Peyer's patch (tissue), 4 donors: ENCODE measurements around the gene MYRIP. TPM values are rescaled to one million over a fixed set of nuclear protein-coding genes. Genes with fewer than 3 reads are reported as not detected.

Experiments
- DNase-seq, 3 donors: peaks; one replicate each; pipeline ENCODE4 v3.0.0-alpha.2; 2017 to 2019
- H3K27ac ChIP-seq, 4 donors: fragments of 200-600 bp; sonication (generic); one replicate each; pipeline ENCODE4 v1.5.1; 2016 to 2019
- H3K27me3 ChIP-seq, 2 donors: fragments of 200-600 bp; sonication (generic); one replicate each; pipeline ENCODE4 v1.5.1; 2019
- H3K36me3 ChIP-seq, 3 donors: fragments of 200-600 bp; sonication (generic); one replicate each; pipeline ENCODE4 v1.5.1; 2016 to 2019
- H3K4me1 ChIP-seq, 4 donors: fragments of 200-600 bp; sonication (generic); one replicate each; pipeline ENCODE4 v1.5.1; 2016 to 2019
- H3K4me3 ChIP-seq, 4 donors: fragments of 200-600 bp; sonication (generic); 1 replicate in 3 of 4; 2 replicates in 1 of 4; pipeline ENCODE4 v1.5.1; 2016 to 2019; ENCODE audit warnings: mild to moderate bottlenecking in 1 of 4
- H3K9me3 ChIP-seq, 4 donors: fragments of 200-600 bp; sonication (generic); one replicate each; pipeline ENCODE4 v1.5.1; 2016 to 2019; ENCODE audit warnings: mild to moderate bottlenecking in 1 of 4
- CTCF ChIP-seq, 6 experiments: fragments of 450-650 bp in 4 of 6; fragments of 200-600 bp in 2 of 6; sonication (generic) in 1 of 6; IDR thresholded peaks; one replicate each; pipeline ENCODE4 v1.5.1; 2017 to 2019; ENCODE audit warnings: antibody characterized with exemption in 6 of 6, mild to moderate bottlenecking in 3 of 6, moderate library complexity in 1 of 6
- POLR2A ChIP-seq, 2 donors: fragments of 450-650 bp; IDR thresholded peaks; one replicate each; pipeline ENCODE4 v1.5.1; 2017; ENCODE audit warnings: antibody characterized with exemption in 2 of 2, mild to moderate bottlenecking in 2 of 2, moderate library complexity in 2 of 2
- total RNA-seq, 4 donors: library from RNA; depleted of rRNA; stranded (reverse); fragments of >200 nt; gene quantifications; one replicate each; pipeline ENCODE4 v1.1.0, GENCODE V29; 2016

MYRIP gene
- total RNA-seq, 4 donors from 2014 or later: 6.0 to 12.4 (median 8.3) TPM

DNA sequence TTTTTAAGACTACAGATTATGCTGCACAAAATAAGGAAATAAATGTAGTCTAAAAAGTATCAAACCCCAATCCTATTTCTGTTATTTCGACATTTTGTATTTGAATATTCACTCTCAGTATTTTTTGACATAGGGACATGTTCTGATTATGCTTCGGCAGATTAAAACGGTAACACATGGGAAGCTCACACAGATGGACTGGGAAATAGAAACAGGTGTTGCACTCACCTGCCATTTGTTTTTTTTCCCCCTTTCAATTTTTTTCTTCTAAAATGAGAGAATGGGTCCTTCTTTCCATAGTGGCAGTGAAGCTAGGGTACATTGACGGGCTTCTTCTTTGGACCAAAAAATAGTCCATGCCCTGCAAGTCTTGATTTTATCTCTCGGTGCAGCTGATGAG lies 163.1 kb downstream of the MYRIP start:
- TF ChIP-seq POLR2A (IDR thresholded peaks at IDR 0.05): no peak
- no peak for TF ChIP-seq CTCF (IDR thresholded peaks at IDR 0.05)
- Histone ChIP-seq H3K27ac (no peak overlapping the region), H3K4me1 (no peaks in the 10 kb centered on the region), H3K4me3 (no peak overlapping the region), H3K36me3 (no peaks in the 10 kb centered on the region), H3K9me3 (no peaks in the 10 kb centered on the region), H3K27me3 (no peaks in the 10 kb centered on the region)
- DNase-seq: no peak

DNA sequence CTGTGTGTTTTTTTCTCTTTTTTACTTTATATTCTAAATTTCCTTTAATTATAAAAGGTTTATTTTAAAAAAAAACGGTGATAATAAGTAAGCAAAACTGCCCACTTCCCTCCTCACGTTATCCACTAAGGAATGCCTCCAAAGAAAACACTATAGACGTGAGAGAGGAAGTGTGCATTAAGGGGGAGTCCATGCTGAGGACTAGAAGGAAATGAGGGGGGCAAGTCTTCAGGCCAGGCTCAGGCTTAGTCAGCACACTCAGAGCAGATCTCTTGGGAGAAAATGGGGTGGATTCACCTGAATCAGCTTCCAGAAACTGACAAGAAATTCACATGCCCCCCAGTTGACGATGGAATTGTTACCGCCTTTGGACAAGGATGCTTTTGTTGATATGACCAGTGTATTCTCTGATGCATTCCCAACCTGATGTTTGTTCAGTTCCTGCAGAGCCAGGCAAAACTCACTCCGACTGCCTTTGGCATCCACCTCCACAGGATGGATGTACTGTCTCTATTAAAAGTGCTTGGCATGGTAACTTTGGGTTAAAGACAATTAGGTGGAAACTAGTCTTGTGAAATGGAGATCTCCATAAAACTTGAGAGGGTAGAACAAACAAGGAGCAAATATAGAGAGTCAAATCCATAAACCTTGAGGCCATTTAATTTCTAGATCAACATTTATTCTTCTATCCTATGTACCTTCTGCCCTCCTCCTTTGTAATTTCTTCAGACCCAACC lies 167.8 kb downstream of the MYRIP start:
- H3K27ac ChIP-seq: no peak overlapping the region
- no peaks in the 10 kb centered on the region for H3K27me3 ChIP-seq
- H3K9me3 ChIP-seq: no peaks in the 10 kb centered on the region
- no peak for TF ChIP-seq CTCF (IDR thresholded peaks at IDR 0.05)
- no peak for TF ChIP-seq POLR2A (IDR thresholded peaks at IDR 0.05)
- no peak for DNase-seq
- H3K4me3 ChIP-seq: no peak overlapping the region
- no peaks in the 10 kb centered on the region for H3K36me3 ChIP-seq
- H3K4me1 ChIP-seq: no peaks in the 10 kb centered on the region

- H3K27me3 ChIP-seq: no peaks in the 10 kb centered on the region
- TF ChIP-seq CTCF (IDR thresholded peaks at IDR 0.05): no peak
- no peak for TF ChIP-seq POLR2A (IDR thresholded peaks at IDR 0.05)
- H3K4me3 ChIP-seq: no peak overlapping the region
- no peaks in the 10 kb centered on the region for H3K4me1 ChIP-seq
- no peaks in the 10 kb centered on the region for H3K9me3 ChIP-seq
- H3K36me3 ChIP-seq: no peaks in the 10 kb centered on the region
- DNase-seq: no peak
- H3K27ac ChIP-seq: no peak overlapping the region
Observed at GRCh38 chr3:39978308-39978707, 168.9 kb downstream of the MYRIP start.

- Histone ChIP-seq H3K36me3 (no peaks in the 10 kb centered on the region), H3K27me3 (no peaks in the 10 kb centered on the region), H3K27ac (no peak overlapping the region), H3K9me3 (no peaks in the 10 kb centered on the region), H3K4me3 (no peak overlapping the region), H3K4me1 (no peaks in the 10 kb centered on the region)
- DNase-seq: no peak
- TF ChIP-seq POLR2A (IDR thresholded peaks at IDR 0.05): no peak
- TF ChIP-seq CTCF (IDR thresholded peaks at IDR 0.05): no peak
Observed at GRCh38 chr3:39980058-39980457, 170.6 kb downstream of the MYRIP start.

- no peak for TF ChIP-seq CTCF (IDR thresholded peaks at IDR 0.05)
- no peak for TF ChIP-seq POLR2A (IDR thresholded peaks at IDR 0.05)
- Histone ChIP-seq H3K27ac (no peak overlapping the region), H3K9me3 (no peaks in the 10 kb centered on the region), H3K27me3 (no peaks in the 10 kb centered on the region), H3K36me3 (no peaks in the 10 kb centered on the region), H3K4me3 (no peak overlapping the region), H3K4me1 (no peaks in the 10 kb centered on the region)
- DNase-seq: no peak
Observed at GRCh38 chr3:39980781-39981180, 171.4 kb downstream of the MYRIP start.
